ENCODE results near the gene WDR59.

WDR59 gene

GRCh38 chr16:74887084-74887483, 97.8 kb downstream of the WDR59 start:
- Histone ChIP-seq H3K27ac (ENCODE audit: low read length) (no peak overlapping the region), H3K4me1 (ENCODE audit: low read length) (no peaks in the 10 kb centered on the region), H3K9me2 (replicated peaks; ENCODE audit: insufficient read depth, low read length) (no peaks in the 10 kb centered on the region), H3K4me3 (ENCODE audit: low read length) (no peak overlapping the region), H3K9me3 (replicated peaks; ENCODE audit: insufficient read depth, low read length) (no peaks in the 10 kb centered on the region), H3K9ac (ENCODE audit: low read length) (no peak overlapping the region), H3K27me3 (replicated peaks; ENCODE audit: insufficient read depth, low read length) (no peaks in the 10 kb centered on the region), H4K20me1 (ENCODE audit: insufficient read depth, low read length) (no peaks in the 10 kb centered on the region), H3F3A (ENCODE audit: insufficient read depth, low read length) (no peaks in the 10 kb centered on the region), H3K4me2 (ENCODE audit: low read depth, low read length) (no peak overlapping the region), H2AFZ (ENCODE audit: low read length) (no peak overlapping the region), H3K36me3 (replicated peaks; ENCODE audit: insufficient read depth, low read length) (no peaks in the 10 kb centered on the region), H3K79me2 (ENCODE audit: low read length) (no peaks in the 10 kb centered on the region)
- TF ChIP-seq CTCF (IDR thresholded peaks at IDR 0.05; ENCODE audit: low read length) (no peak), EZH2phosphoT487 (IDR thresholded peaks at IDR 0.05; ENCODE audit: low read length) (no peak), EZH2 (optimal IDR thresholded peaks at IDR 0.05; ENCODE audit: low read depth, low read length) (no peak)
- DNase-seq: no peak

- no peak overlapping the region for H3K9ac ChIP-seq (ENCODE audit: low read length)
- no peak overlapping the region for H2AFZ ChIP-seq (ENCODE audit: low read length)
- no peaks in the 10 kb centered on the region for H3K9me2 ChIP-seq (replicated peaks; ENCODE audit: insufficient read depth, low read length)
- no peak overlapping the region for H3K27ac ChIP-seq (ENCODE audit: low read length)
- H3F3A ChIP-seq (ENCODE audit: insufficient read depth, low read length): no peaks in the 10 kb centered on the region
- H3K79me2 ChIP-seq (ENCODE audit: low read length): no peaks in the 10 kb centered on the region
- H3K36me3 ChIP-seq (replicated peaks; ENCODE audit: insufficient read depth, low read length): no peaks in the 10 kb centered on the region
- no peaks in the 10 kb centered on the region for H3K4me1 ChIP-seq (ENCODE audit: low read length)
- H3K9me3 ChIP-seq (replicated peaks; ENCODE audit: insufficient read depth, low read length): no peaks in the 10 kb centered on the region
- no peaks in the 10 kb centered on the region for H4K20me1 ChIP-seq (ENCODE audit: insufficient read depth, low read length)
- no peaks in the 10 kb centered on the region for H3K27me3 ChIP-seq (replicated peaks; ENCODE audit: insufficient read depth, low read length)
- no peak overlapping the region for H3K4me3 ChIP-seq (ENCODE audit: low read length)
- no peak for DNase-seq
- H3K4me2 ChIP-seq (ENCODE audit: low read depth, low read length): no peak overlapping the region
- TF ChIP-seq EZH2 (optimal IDR thresholded peaks at IDR 0.05; ENCODE audit: low read depth, low read length) (no peak), CTCF (IDR thresholded peaks at IDR 0.05; ENCODE audit: low read length) (no peak), EZH2phosphoT487 (IDR thresholded peaks at IDR 0.05; ENCODE audit: low read length) (no peak)
Observed at GRCh38 chr16:74877706-74878105, 107.2 kb downstream of the WDR59 start.

- no peak overlapping the region for H3K27ac ChIP-seq (ENCODE audit: low read length)
- no peaks in the 10 kb centered on the region for H3K9me2 ChIP-seq (replicated peaks; ENCODE audit: insufficient read depth, low read length)
- no peaks in the 10 kb centered on the region for H4K20me1 ChIP-seq (ENCODE audit: insufficient read depth, low read length)
- no peak for TF ChIP-seq EZH2phosphoT487 (IDR thresholded peaks at IDR 0.05; ENCODE audit: low read length)
- no peak for TF ChIP-seq EZH2 (optimal IDR thresholded peaks at IDR 0.05; ENCODE audit: low read depth, low read length)
- TF ChIP-seq CTCF (IDR thresholded peaks at IDR 0.05; ENCODE audit: low read length): no peak
- H3F3A ChIP-seq (ENCODE audit: insufficient read depth, low read length): no peaks in the 10 kb centered on the region
- H3K27me3 ChIP-seq (replicated peaks; ENCODE audit: insufficient read depth, low read length): no peaks in the 10 kb centered on the region
- H2AFZ ChIP-seq (ENCODE audit: low read length): no peak overlapping the region
- no peak overlapping the region for H3K4me2 ChIP-seq (ENCODE audit: low read depth, low read length)
- no peaks in the 10 kb centered on the region for H3K36me3 ChIP-seq (replicated peaks; ENCODE audit: insufficient read depth, low read length)
- no peaks in the 10 kb centered on the region for H3K4me1 ChIP-seq (ENCODE audit: low read length)
- no peaks in the 10 kb centered on the region for H3K9me3 ChIP-seq (replicated peaks; ENCODE audit: insufficient read depth, low read length)
- H3K4me3 ChIP-seq (ENCODE audit: low read length): no peak overlapping the region
- H3K9ac ChIP-seq (ENCODE audit: low read length): no peak overlapping the region
- H3K79me2 ChIP-seq (ENCODE audit: low read length): no peaks in the 10 kb centered on the region
- DNase-seq: no peak
Observed at GRCh38 chr16:74874912-74875546, 109.9 kb downstream of the WDR59 start.
